Effector memory CD4-positive, alpha-beta T cell (primary cell): ENCODE measurements around the gene MBP.

Source experiments
- DNase-seq, 3 donors: peaks; one replicate each; pipeline ENCODE4 v3.0.0-alpha.2; 2020
- H3K27ac ChIP-seq: 2 replicates; pipeline ENCODE4 v1.7.0; 2013; ENCODE audit warnings: mild to moderate bottlenecking, low read length, moderate library complexity; ENCODE audit not compliant: insufficient read depth, poor library complexity, severe bottlenecking
- H3K27me3 ChIP-seq: replicated peaks from 2 replicates; pipeline ENCODE4 v1.7.0; 2013; ENCODE audit warnings: mild to moderate bottlenecking, low read length; ENCODE audit not compliant: insufficient read depth, control insufficient read depth, poor library complexity, severe bottlenecking
- H3K36me3 ChIP-seq: 2 replicates; pipeline ENCODE4 v1.7.0; 2013; ENCODE audit warnings: mild to moderate bottlenecking, low read length, moderate library complexity; ENCODE audit not compliant: control insufficient read depth, insufficient read depth
- H3K4me1 ChIP-seq: 2 replicates; pipeline ENCODE4 v1.7.0; 2013; ENCODE audit warnings: low read length, mild to moderate bottlenecking; ENCODE audit not compliant: control insufficient read depth, insufficient read depth, poor library complexity, severe bottlenecking
- H3K4me3 ChIP-seq: 2 replicates; pipeline ENCODE4 v1.7.0; 2013; ENCODE audit warnings: low read length, low read depth, mild to moderate bottlenecking; ENCODE audit not compliant: insufficient read depth, poor library complexity, severe bottlenecking
- H3K9me3 ChIP-seq: 2 replicates; pipeline ENCODE4 v1.7.0; 2013; ENCODE audit warnings: mild to moderate bottlenecking, low read length, moderate library complexity; ENCODE audit not compliant: control insufficient read depth

MBP gene

DNA sequence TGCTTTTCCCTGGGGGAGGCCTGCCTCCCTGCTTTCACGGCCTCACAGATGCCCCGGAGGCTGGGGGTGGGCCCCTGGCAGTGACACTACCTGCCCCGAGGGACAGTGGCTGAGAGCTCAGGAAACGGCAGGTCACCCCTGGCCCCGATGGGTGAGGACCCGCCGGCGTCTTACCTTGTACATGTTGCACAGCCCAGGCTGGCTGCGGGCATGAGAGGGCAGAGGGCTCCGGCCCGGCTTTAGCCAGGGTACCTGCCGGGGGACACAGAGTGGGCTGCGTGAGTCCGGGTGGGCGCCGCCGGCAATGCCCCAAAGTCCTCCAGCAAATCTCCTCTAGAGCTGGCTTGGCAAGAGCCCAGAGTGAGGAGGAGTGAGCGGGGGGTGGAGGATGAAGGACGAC, 122.9 kb downstream of the MBP start:
- Histone ChIP-seq H3K27ac (no peak overlapping the region), H3K4me1 (peaks cover 11% of the 10 kb centered on the region), H3K9me3 (no peaks in the 10 kb centered on the region), H3K4me3 (no peak overlapping the region), H3K27me3 (no peaks in the 10 kb centered on the region), H3K36me3 (peaks cover 39% of the 10 kb centered on the region)
- no peak for DNase-seq

- H3K4me1 ChIP-seq, result peaks cover 14% of the 10 kb centered on the region
- H3K36me3 ChIP-seq, result peaks cover 31% of the 10 kb centered on the region
- H3K27ac ChIP-seq, result no peak overlapping the region
These were observed 123.8 kb downstream of the MBP start for GRCh38 chr18:77008576-77009315.

DNA sequence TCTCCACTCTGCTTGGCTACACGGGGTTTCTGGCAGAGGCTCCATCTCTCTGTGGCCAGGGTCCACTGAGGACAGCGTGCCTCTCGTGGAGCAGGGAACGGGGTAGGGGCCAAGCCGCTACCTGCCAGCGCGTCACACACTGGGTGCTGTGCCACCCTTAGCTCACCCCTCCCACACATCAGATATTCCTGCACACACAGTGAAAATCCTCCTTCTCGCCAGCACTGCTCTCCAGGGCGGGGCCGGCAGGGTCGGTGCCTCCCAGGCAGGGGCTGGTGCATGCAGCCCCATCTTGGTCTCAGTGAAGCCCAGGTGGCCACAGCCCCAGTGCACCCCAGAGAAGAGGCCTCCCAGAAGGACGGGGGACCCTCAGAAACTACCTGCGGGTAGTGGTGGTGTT, 124.6 kb downstream of the MBP start:
- no peak for DNase-seq
- peaks cover 14% of the 10 kb centered on the region for H3K4me1 ChIP-seq
- no peak overlapping the region for H3K27ac ChIP-seq

More at GRCh38 chr18:77008576-77009315, 123.8 kb downstream of the MBP start:
- no peak overlapping the region for H3K4me3 ChIP-seq
- H3K9me3 ChIP-seq, result no peaks in the 10 kb centered on the region
- DNase-seq, result no peak
- no peaks in the 10 kb centered on the region for H3K27me3 ChIP-seq

DNA sequence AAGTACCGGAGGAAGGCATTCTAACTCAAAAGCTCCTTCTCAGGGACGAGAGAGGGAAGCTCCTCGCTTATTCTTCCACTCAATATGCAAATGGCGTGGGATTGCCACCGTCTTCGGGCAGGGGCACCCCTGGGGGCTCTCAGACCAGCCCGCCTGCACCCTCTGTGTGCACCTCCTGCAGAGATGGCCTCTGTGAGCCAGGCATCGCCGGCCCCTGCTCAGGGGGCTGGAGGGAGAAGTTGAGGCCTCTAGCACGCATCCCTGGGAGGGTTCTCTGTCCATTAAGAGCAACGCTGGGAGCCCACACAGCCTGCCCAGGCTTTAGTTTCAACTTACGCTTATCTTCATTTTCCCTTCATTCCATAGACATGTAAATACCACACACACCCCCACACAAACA, 125.3 kb downstream of the MBP start:
- DNase-seq, result no peak
- Histone ChIP-seq H3K27me3 (no peaks in the 10 kb centered on the region), H3K4me3 (no peak overlapping the region), H3K27ac (no peak overlapping the region), H3K36me3 (peaks cover 25% of the 10 kb centered on the region), H3K9me3 (no peaks in the 10 kb centered on the region), H3K4me1 (peaks cover 14% of the 10 kb centered on the region)

More for the DNA sequence above, 124.6 kb downstream of the MBP start:
- H3K4me3 ChIP-seq, result no peak overlapping the region
- no peaks in the 10 kb centered on the region for H3K27me3 ChIP-seq
- H3K9me3 ChIP-seq, result no peaks in the 10 kb centered on the region
- peaks cover 29% of the 10 kb centered on the region for H3K36me3 ChIP-seq

DNA sequence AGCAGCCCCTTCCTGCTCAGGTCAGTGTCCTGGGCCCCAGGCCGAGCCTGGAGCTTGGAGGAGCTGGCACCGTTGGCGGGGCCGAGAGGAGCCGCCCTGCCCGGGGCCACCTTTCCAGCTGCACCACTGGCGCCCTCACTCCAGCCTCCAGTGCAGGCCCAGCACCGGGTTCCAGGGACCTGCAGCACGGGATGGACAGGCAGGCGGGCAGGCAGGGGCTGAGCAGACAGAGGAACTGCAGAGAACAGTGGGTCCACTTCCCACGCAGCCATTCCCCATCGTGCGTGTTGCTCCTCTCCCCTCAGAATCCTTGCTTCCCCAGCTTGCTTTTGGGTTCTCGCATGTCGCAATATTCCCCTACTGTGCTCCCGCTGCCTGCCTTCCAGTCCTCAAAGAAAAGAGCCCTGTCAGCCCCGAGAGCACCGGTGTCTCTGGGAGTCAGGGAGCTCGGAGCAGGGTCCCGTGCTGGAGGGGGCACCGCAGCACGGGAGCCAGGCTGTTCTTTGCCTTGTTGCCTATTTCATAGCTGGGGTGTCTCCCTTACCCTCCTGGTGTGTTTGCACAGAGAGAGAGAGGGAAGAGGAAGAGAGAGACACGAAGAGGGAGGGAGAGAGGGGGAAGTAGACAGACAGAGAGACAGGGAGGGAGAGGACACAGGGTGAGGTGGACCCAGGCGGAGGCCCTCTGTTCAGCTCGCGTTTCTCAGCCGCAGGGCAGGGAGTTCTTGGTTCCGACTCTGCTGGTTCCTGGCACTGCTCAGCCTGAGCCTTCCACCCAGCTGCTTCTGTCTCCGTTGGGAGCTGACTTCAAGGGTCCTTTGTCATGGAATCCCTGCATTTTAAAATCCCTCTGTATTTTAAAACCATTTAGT, 126.0 kb downstream of the MBP start:
- no peaks in the 10 kb centered on the region for H3K27me3 ChIP-seq
- H3K4me3 ChIP-seq, result no peak overlapping the region
- DNase-seq, result no peak
- H3K4me1 ChIP-seq, result peaks cover 14% of the 10 kb centered on the region
- no peaks in the 10 kb centered on the region for H3K9me3 ChIP-seq
- no peak overlapping the region for H3K27ac ChIP-seq
- peaks cover 18% of the 10 kb centered on the region for H3K36me3 ChIP-seq

DNA sequence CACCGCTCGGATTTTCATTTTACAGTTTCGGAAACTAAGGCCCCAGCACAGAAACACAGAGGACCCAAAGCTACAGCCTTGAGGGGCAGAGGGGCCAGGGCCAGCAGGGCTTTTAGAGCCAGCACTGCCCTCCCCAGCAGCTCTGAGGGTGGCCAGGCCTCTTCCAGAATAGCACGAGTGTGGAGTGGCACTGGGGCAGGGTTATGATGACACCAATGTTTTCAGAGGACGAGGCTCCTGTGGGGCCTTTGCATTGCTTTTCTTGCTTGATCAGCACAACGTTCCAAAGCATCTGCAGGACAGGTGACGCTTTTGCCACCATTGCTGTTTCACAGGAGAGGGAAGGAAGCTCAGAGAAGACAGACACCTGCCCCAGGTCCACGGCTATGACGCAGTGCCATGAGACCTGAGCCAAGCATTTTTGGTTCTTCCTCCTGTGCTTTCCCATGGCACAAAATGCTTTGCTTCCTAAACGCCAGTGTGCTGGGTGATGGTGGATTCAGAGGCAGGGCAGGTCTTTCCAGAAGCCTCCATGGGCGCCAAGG, 126.9 kb downstream of the MBP start:
- Histone ChIP-seq H3K4me3 (no peak overlapping the region), H3K4me1 (peaks cover 14% of the 10 kb centered on the region), H3K9me3 (no peaks in the 10 kb centered on the region), H3K27ac (no peak overlapping the region), H3K27me3 (no peaks in the 10 kb centered on the region), H3K36me3 (peaks cover 17% of the 10 kb centered on the region)
- DNase-seq, result no peak

GRCh38 chr18:77004555-77005380, 127.8 kb downstream of the MBP start:
- peak overlapping the region; percentile 38 for H3K27ac ChIP-seq

GRCh38 chr18:77003316-77003715, 129.3 kb downstream of the MBP start:
- H3K27ac ChIP-seq, result no peak overlapping the region
- no peak overlapping the region for H3K4me3 ChIP-seq
- DNase-seq, result no peak
- H3K9me3 ChIP-seq, result no peaks in the 10 kb centered on the region
- no peaks in the 10 kb centered on the region for H3K36me3 ChIP-seq
- peaks cover 14% of the 10 kb centered on the region for H3K4me1 ChIP-seq
- no peaks in the 10 kb centered on the region for H3K27me3 ChIP-seq

More at GRCh38 chr18:77004555-77005380, 127.8 kb downstream of the MBP start:
- H3K9me3 ChIP-seq, result no peaks in the 10 kb centered on the region
- H3K36me3 ChIP-seq, result peaks cover 10% of the 10 kb centered on the region
- H3K4me3 ChIP-seq, result peak overlapping the region; percentile 9
- H3K27me3 ChIP-seq, result no peaks in the 10 kb centered on the region
- no peak for DNase-seq
- H3K4me1 ChIP-seq, result peaks cover 14% of the 10 kb centered on the region

DNA sequence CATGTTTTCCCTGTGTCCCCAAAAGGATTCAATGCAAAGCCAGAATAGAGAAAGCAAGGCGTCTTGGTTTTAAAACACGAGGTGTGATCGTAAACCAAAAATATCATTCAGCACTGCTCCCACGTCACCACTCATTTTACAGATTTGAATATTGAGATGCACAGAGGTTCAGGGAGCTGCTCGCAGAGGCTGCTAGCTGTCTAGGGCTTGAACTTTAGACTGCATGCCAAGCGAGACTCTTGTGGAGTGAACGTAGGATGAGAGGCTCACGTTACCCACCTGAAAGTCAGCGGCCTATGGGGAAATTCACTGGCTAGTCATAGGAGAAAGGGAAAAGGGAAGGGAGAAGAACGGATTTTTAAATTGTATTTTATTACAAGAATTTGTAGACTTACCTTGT, 130.1 kb downstream of the MBP start:
- Histone ChIP-seq H3K36me3 (no peaks in the 10 kb centered on the region), H3K27ac (no peak overlapping the region), H3K9me3 (no peaks in the 10 kb centered on the region), H3K4me3 (no peak overlapping the region), H3K4me1 (peaks cover 14% of the 10 kb centered on the region), H3K27me3 (no peaks in the 10 kb centered on the region)
- DNase-seq, result no peak
